DMS153 (cell line): Measurements from ENCODE around the gene RGS10.

Experiments used
- DNase-seq: peaks from one replicate; lab custom pipeline; 2025; lab: John Stamatoyannopoulos, UW

The RGS10 gene

GRCh38 chr10:119518176-119518575 is 24.3 kb downstream of the RGS10 start:
- DNase-seq: no peak

DNA sequence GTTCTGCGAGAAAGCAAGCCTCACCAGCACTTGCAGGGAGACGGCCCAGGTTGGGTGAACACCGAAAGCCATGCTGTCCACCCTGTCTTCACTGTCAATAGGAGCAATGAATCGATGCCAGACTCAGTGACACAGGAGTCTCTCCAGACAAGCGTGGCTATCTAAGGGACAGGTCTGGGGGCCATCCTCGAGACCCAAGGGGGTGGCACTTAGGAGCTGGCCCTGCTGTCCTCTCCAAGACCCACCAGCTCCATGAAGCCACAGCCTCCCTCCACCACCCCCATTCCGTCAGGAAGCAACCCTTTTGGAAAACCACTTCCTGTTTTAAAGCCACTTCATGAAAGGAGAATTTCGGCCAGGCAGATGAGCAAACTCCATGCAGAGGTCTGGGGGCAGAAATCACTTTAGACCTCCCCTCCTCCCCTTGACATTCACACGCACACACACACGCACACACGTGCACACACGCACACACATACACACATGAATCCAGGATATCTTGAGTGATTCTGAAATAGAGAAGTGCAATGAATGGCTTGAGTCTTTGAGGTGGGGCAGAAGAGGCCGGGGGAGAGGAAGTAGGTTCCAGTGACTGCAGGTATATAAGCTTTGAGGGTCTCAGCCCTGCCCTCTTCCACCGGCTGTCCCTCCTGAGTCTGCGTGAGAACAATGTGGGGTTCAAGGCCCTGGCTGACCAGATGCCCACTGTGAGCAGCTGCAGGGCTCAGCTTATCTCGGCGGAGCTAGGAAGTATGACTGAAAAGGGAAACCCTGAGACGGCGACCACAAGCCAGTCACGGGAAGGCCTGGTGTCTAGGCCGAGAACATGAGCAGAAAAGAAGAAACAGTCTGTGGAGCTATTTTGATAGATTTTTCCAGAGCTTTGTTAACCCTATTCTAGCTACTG is 25.0 kb downstream of the RGS10 start:
- no peak for DNase-seq

- DNase-seq: no peak
These were observed 25.9 kb downstream of the RGS10 start for GRCh38 chr10:119516381-119517234.

DNA sequence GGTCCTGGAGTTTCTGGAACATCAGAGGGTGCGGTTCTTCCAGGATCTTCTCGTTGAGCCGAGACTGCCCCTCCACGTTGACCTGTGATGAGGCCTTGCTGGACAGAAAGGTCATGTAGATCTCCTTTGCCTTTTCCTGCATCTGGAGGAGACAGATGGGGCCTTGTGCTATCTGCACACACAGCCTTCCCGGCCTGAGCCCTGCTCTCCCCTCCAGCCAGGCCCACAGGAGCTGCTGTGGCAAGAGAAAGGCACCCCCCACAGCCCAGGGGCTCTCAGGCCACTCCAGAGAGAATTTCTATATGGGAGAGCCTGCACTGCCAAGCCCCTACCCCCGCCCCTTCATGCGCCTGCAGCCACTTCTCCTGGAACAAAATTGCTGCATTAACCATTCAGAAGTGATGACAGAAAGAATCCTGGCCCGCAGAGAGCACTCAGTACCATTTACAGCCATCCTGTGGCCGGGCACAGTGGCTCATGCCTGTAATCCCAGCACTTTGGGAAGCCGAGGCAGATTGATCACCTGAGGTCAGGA is 26.9 kb downstream of the RGS10 start:
- DNase-seq: no peak

DNA sequence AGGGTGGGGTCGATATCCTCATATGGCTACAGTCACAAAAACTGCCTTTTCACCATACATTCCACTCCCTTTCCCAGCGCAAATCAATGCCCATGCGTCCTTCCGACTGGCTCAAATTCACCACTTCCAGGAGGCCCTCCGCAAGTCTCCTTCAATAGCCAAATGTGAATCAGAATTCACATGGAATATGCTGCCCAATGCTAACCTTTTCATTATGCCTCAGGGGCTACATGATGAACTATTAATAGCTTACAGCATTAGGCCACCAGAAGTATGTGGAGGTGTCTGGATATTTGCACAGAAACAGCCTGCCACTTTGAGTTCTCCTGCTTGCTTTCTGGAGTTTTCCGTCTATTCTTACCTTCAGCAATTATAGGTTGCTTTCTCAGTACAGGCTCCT is 27.7 kb downstream of the RGS10 start:
- DNase-seq: no peak

DNA sequence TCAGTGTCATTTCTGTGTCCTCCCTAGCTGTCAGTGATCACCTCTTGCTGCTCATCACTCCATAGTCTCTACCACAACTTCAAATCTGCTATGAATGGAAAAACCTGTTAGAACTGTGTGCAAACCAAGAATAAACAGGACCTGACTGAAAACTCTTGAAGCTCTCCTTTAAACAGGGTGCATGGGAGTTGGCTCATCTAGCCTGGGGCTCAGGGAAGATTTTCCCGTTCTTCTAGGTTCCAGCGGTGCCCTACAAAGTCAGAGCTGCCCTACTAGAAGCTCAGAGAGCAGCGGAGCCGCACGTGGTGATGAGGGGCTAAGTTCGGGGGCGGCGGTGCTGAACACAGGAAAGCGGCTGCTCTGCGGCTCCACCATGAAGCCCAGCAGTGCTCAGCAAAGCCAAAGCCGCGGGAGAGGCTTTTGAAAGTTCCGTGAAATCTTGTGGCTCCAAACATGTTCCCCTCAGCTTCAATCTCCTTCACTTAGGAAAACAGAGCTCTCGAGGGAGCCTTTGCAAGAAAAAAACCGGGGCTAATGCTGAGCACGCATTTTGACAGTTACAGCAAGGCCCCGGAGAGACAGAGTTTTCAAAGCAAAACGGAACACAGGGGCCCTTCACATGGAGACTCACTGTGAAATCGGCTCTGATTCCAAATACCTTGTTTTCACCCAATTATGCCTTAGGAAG is 30.5 kb downstream of the RGS10 start:
- no peak for DNase-seq

- no peak for DNase-seq
These were observed 32.5 kb downstream of the RGS10 start for GRCh38 chr10:119509909-119510451.

GRCh38 chr10:119507115-119507514 is 35.4 kb downstream of the RGS10 start:
- DNase-seq: no peak

GRCh38 chr10:119505588-119506315 is 36.8 kb downstream of the RGS10 start:
- DNase-seq: no peak

DNA sequence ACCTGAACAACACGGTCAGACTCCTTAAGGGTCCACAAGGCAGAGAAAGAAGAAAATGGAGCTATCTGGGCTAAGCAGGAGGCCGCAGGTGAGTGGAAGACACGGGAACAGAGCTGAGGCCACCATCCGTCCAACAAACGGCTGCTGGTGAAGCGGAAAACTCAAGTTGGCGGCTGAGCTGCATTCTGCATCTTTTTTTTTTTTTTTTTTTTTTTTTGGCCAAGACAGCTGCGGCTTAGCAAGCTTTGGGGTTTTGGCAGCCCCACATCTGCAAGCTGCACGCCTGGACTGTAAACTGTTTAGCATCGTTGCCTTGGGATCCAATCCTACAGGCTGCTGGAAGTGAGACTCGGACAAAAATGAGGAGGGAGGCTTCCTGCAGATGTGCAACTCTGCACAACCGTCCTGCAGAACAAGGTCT is 37.4 kb downstream of the RGS10 start:
- DNase-seq: no peak

- DNase-seq: no peak
These were observed 37.9 kb downstream of the RGS10 start for GRCh38 chr10:119504651-119505050.

DNA sequence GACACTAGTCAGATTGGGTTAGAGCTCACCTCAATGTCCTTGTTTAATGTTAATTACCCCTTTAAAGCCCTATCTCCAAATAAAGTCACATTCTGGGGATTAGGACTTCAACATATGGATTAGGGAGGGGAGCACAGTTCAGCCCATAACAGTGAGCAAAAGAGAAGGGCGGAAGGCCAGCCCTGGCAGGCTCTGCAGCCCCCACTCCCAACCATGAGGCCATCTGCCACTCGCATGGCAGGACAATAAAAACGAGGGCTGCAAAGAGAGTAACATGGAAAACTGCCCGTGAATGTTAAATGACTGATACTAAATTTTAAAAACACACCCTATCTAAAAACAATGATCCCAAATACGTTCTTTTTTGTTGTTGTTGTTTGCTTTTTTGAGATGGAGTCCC is 38.7 kb downstream of the RGS10 start:
- no peak for DNase-seq

DNA sequence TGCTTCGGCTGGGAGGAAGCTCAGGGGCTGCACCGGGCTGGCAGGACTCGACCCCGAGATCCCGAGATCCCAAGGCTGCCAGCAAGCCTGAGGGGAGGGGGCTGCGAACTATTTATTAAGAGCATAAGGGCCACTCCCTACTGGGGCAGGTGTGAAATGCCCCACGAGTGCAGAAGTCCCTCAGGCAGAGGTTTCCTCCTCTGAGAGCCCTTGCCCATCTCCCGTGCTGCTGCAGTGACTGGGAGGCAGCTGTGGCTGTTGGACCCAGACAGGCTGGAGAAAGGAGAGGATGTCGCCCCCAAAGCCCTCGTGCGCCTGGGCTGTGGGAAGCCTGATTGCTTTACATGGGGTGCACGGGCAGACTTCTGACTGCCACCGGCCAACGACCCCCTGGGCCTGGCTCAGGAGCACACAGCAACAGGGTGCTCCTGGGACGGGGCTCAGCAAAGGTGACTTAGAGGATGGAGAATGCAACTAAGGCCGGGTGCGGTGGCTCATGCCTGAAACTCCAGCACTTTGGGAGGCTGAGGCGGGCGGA is 39.8 kb downstream of the RGS10 start:
- no peak for DNase-seq

- DNase-seq: no peak
These were observed 40.3 kb downstream of the RGS10 start for GRCh38 chr10:119502209-119502608.

GRCh38 chr10:119501690-119502089 is 40.8 kb downstream of the RGS10 start:
- no peak for DNase-seq

DNA sequence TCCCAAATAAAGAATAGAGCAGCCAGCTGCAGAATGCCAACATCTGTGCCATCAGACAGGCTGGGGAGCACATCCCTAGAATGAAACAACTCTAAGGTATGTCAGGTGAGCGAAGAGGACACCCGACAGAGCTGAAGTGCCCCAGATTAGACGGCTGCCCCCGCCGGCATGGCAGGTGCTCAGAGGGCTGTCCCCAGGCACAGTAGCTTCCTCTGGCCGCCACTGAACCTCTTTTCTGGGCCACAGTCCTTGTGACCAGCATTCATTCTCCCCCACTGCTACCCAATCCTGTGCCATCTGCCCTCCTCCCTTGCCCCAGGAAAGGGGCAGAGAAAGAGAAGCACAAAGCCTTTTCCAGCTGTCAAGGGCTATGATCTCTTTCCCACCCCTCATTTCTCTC is 41.7 kb downstream of the RGS10 start:
- no peak for DNase-seq

DNA sequence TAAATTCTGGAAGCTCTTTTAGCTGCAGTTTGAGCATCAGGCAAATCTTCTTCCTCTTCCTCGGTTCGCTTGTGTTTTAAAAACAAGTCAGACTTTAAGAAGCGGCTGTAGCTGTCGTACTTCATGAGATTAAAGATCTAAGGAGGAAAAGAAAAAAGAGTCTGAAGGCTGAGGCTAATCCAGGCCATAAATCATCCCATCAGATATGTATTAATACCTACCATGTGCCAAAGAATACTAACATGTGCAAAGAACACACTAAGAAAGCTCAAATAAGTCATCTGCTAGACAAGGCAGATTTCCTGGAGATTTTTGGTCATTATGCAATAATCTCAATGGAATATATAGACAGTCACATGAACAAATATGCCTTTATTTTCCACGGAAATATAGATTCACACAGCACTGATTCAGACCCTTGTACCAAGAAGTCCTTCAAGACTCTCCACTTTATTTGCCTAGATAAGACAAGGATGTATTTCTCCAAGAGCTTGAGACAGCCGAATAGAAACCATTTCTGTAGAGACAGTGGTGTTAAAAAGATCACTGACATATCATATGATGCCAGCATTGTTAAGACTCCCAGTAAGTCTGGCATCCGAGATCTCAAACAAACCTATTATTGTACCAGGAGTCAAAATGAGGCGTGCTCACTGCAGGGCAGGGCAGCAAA is 42.3 kb downstream of the RGS10 start:
- no peak for DNase-seq

DNA sequence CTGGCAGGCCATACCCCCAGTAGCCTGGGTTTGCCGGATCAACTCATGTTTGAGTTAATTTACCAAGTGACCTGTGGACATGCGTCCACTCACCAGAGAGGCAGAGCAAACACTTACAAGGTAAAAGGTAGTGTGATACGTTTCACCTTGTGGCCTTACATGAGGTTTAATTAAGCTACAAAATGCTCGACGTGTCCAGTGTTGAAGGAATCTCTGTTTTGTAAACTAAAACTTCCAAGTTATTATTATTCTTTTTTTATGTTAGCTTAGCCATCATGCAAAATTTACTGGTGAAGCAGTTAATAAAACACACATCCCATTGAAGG is 42.9 kb downstream of the RGS10 start:
- DNase-seq: no peak

DNA sequence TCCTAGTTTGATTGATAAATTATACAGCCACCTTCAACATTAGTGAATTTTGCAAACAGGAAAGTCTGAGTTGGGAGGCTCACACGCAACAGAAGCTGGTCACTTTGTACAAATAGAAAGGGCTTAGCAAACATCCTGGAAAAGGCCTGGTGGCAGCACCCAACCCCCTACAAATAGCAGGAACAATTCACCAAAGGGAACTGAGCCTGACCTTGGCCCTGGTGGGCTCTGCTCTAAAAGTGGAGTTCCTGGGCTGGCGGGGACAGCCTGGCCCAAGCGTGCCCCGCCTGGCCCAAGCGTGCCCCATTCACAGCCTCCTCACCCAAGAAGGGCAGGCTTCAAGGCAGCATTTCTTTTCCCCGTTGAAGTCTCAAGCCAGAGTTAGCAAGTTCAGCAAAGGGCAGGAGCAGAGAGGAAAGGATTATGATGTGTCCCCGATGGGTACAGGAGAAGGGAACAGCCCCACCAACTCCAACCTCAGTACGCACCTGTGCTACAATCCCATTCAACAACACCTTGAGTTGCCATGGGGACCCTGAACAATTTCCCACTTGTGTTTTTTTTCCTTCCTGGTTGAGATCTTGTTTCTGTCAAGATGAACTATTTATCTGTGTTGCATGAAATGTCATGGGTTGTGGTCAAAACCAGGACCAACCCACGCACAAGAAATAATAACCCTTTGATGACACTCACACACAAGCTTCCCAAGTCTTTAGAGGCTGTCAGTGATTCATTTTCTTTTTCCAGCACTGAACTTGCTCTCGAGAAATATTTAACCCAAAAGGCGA is 43.4 kb downstream of the RGS10 start:
- no peak for DNase-seq

DNA sequence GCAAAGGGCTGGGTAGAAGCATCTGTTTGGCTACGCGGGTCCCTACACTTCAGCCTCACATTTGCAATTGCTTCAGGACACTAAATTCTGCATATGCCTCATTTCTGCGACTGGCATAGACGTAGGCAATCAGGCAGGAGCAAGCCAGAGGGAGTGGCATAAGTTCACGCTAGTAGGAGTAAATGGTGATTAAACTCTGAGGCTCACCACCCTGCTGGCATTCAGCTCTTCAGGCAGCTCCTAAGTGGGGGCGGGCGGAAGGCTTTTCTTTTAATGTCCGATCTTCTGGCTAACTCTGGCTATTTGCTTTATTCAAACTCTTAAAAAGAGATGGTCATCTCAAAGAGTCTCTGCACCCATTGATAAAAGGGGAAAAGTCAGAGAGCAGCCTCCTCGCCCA is 45.3 kb downstream of the RGS10 start:
- no peak for DNase-seq
